Caco-2 (cell line): ENCODE results near the gene DOCK2. TPM values are rescaled to one million over a fixed set of nuclear protein-coding genes. Genes with fewer than 3 reads are reported as not detected.

Source experiments
- BruUV-seq: library from RNA; stranded (reverse); fragments of 400-500 nt; replicated peaks from 2 replicates; lab custom pipeline; 2021; lab: Mats Ljungman, UMichigan
- CTCF ChIA-PET: fragments of 300-600 bp; sonication (Branson Sonifier 250); formaldehyde crosslinking; loops from one replicate; lab custom pipeline; 2022; ENCODE audit warnings: antibody characterized with exemption; lab: Charles Lee
- POLR2A ChIA-PET: fragments of 300-600 bp; sonication (Branson Sonifier 250); formaldehyde crosslinking; loops from one replicate; lab custom pipeline; 2022; ENCODE audit warnings: antibody characterized with exemption; lab: Charles Lee
- DNase-seq, 2 experiments: peaks; one replicate each; pipeline versions ENCODE4 v3.0.0 to v3.0.0-alpha.2; 2020 to 2022
- H3K27me3 ChIP-seq: replicated peaks from 2 replicates; pipeline ENCODE4 v1.6.0; 2011; ENCODE audit warnings: low read length; ENCODE audit not compliant: control insufficient read depth, insufficient read depth
- H3K36me3 ChIP-seq: 2 replicates; pipeline ENCODE4 v1.5.1; 2011; ENCODE audit warnings: low read length; ENCODE audit not compliant: control insufficient read depth, insufficient read depth
- H3K4me1 ChIP-seq: fragments of 250-450 bp; sonication (Bioruptor Pico); 2 replicates; pipeline ENCODE4 v1.5.1; 2020; ENCODE audit warnings: mild to moderate bottlenecking
- H3K4me3 ChIP-seq: 2 replicates; pipeline ENCODE4 v1.5.1; 2011; ENCODE audit warnings: low read depth, mild to moderate bottlenecking, control low read depth, low read length
- H3K9me3 ChIP-seq: fragments of 250-450 bp; sonication (Bioruptor Pico); 2 replicates; pipeline ENCODE4 v1.5.1; 2020; ENCODE audit warnings: mild to moderate bottlenecking, moderate library complexity
- H3K27ac Mint-ChIP-seq: one replicate; pipeline ENCODE4 v1.8.0; 2022; ENCODE audit warnings: mixed read lengths; ENCODE audit not compliant: unreplicated experiment
- H3K27me3 Mint-ChIP-seq: one replicate; pipeline ENCODE4 v1.8.0; 2022; ENCODE audit warnings: mixed read lengths; ENCODE audit not compliant: insufficient read depth, unreplicated experiment
- H3K36me3 Mint-ChIP-seq: one replicate; pipeline ENCODE4 v1.8.0; 2022; ENCODE audit warnings: mild to moderate bottlenecking, mixed read lengths; ENCODE audit not compliant: insufficient read depth, unreplicated experiment
- H3K4me1 Mint-ChIP-seq: one replicate; pipeline ENCODE4 v1.8.0; 2022; ENCODE audit warnings: low read depth, mixed read lengths; ENCODE audit not compliant: unreplicated experiment
- H3K4me3 Mint-ChIP-seq: one replicate; pipeline ENCODE4 v1.8.0; 2022; ENCODE audit warnings: mild to moderate bottlenecking, moderate library complexity, mixed read lengths; ENCODE audit not compliant: unreplicated experiment
- H3K9me3 Mint-ChIP-seq: one replicate; pipeline ENCODE4 v1.8.0; 2022; ENCODE audit warnings: mixed read lengths; ENCODE audit not compliant: unreplicated experiment
- CTCF ChIP-seq, 2 experiments: fragments of 200-600 bp in 1 of 2; IDR thresholded peaks; 1 replicate in 1 of 2; 2 replicates in 1 of 2; pipeline versions ENCODE4 v1.5.1 to v1.8.0; 2011 to 2022; ENCODE audit warnings: antibody characterized with exemption in 1 of 2, control low read depth in 1 of 2, inconsistent platforms in 1 of 2, low read depth in 1 of 2, low read length in 1 of 2, mild to moderate bottlenecking in 1 of 2, moderate library complexity in 1 of 2; ENCODE audit not compliant: insufficient read depth in 1 of 2, severe bottlenecking in 1 of 2, unreplicated experiment in 1 of 2
- intact Hi-C: fragments of 100-400 bp; cut with micrococcal nuclease; formaldehyde crosslinking; loops from one replicate; pipeline ENCODE4 v1.10.0; 2022; ENCODE audit not compliant: unreplicated experiment
- total RNA-seq: library from RNA; stranded (reverse); gene quantifications from 2 replicates; pipeline ENCODE4 v1.2.3, GENCODE V29; 2022

Gene DOCK2
- total RNA-seq, 1 experiment from 2014 or later: 0.09 TPM

- intact Hi-C loops: no loop called here
- Mint-ChIP-seq H3K36me3 (no peaks in the 10 kb centered on the region), H3K9me3 (no peaks in the 10 kb centered on the region), H3K27ac (no peak overlapping the region), H3K4me1 (no peaks in the 10 kb centered on the region), H3K27me3 (peaks cover 15% of the 10 kb centered on the region), H3K4me3 (no peak overlapping the region)
- POLR2A ChIA-PET: no interaction called here
- DNase-seq: no peak
- Histone ChIP-seq H3K9me3 (no peaks in the 10 kb centered on the region), H3K4me1 (no peaks in the 10 kb centered on the region), H3K36me3 (no peaks in the 10 kb centered on the region), H3K27me3 (no peaks in the 10 kb centered on the region), H3K4me3 (no peak overlapping the region)
- no TSS peak for BruUV-seq
- CTCF ChIA-PET: no interaction called here
- no peak for TF ChIP-seq CTCF (IDR thresholded peaks at IDR 0.05; ENCODE audit: insufficient read depth in 1 of 2, low read depth in 1 of 2, low read length in 1 of 2, severe bottlenecking in 1 of 2, unreplicated experiment in 1 of 2)
These were observed 205.6 kb downstream of the DOCK2 start for GRCh38 chr5:169842699-169843098.

GRCh38 chr5:169847519-169847918 lies 210.4 kb downstream of the DOCK2 start:
- BruUV-seq: no TSS peak
- no peaks in the 10 kb centered on the region for H3K36me3 Mint-ChIP-seq
- intact Hi-C loops: no loop called here

GRCh38 chr5:169848271-169848670 lies 211.2 kb downstream of the DOCK2 start:
- H3K4me3 ChIP-seq: no peak overlapping the region
- no peaks in the 10 kb centered on the region for H3K36me3 ChIP-seq
- Mint-ChIP-seq H3K4me3 (no peak overlapping the region), H3K4me1 (no peaks in the 10 kb centered on the region), H3K9me3 (peaks cover 32% of the 10 kb centered on the region), H3K27me3 (peaks cover 5% of the 10 kb centered on the region), H3K36me3 (no peaks in the 10 kb centered on the region), H3K27ac (no peak overlapping the region)
- H3K27me3 ChIP-seq: no peaks in the 10 kb centered on the region
- no peaks in the 10 kb centered on the region for H3K4me1 ChIP-seq
- DNase-seq: no peak
- no TSS peak for BruUV-seq
- peaks cover 11% of the 10 kb centered on the region for H3K9me3 ChIP-seq
- no peak for TF ChIP-seq CTCF (IDR thresholded peaks at IDR 0.05; ENCODE audit: insufficient read depth in 1 of 2, low read depth in 1 of 2, low read length in 1 of 2, severe bottlenecking in 1 of 2, unreplicated experiment in 1 of 2)
- intact Hi-C loops: no loop called here
- CTCF ChIA-PET: no interaction called here
- POLR2A ChIA-PET: no interaction called here

More at GRCh38 chr5:169847519-169847918, 210.4 kb downstream of the DOCK2 start:
- H3K4me3 ChIP-seq: no peak overlapping the region
- no peaks in the 10 kb centered on the region for H3K36me3 ChIP-seq
- Mint-ChIP-seq H3K27ac (no peak overlapping the region), H3K4me3 (no peak overlapping the region), H3K9me3 (peaks cover 26% of the 10 kb centered on the region), H3K27me3 (peaks cover 10% of the 10 kb centered on the region), H3K4me1 (no peaks in the 10 kb centered on the region)
- POLR2A ChIA-PET: no interaction called here
- no peak for DNase-seq
- CTCF ChIA-PET: no interaction called here
- H3K27me3 ChIP-seq: no peaks in the 10 kb centered on the region
- H3K4me1 ChIP-seq: no peaks in the 10 kb centered on the region
- TF ChIP-seq CTCF (IDR thresholded peaks at IDR 0.05; ENCODE audit: insufficient read depth in 1 of 2, low read depth in 1 of 2, low read length in 1 of 2, severe bottlenecking in 1 of 2, unreplicated experiment in 1 of 2): no peak
- peaks cover 11% of the 10 kb centered on the region for H3K9me3 ChIP-seq
